ENCODE measurements around the gene RERE. TPM values are rescaled to one million over a fixed set of nuclear protein-coding genes. Genes with fewer than 3 reads are reported as not detected.

The RERE gene
- total RNA-seq, 1 donor from 2014 or later = 88.5 TPM

DNA sequence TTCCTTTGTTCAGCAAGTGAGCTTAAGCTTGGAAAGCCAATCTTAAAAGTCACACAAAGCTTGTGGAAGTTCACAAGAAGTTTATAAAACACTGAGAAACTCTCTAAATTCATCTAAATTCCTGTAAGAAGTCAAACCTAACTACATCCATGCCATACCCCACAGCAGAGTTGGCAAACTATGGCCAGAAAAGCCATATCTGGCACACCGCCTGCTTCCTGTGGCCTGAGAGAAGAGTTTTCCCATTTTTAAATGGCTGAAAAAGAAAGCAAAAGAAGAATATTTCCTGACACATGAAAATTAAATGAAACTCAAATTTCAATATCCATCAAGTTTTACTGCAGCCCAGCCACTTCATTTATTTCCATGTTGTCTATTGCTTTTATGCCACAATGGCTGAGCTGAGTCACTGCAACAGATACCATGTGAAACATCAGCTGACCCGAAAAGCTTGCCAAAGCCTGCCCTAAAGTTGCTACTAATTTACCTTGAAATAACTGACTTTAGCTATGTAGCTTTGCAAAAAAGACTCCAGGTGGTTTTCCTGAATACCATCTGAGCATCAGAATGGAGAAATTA lies 262.4 kb downstream of the RERE start:
- ATAC-seq (no peak), DNase-seq (no peak)
- Histone ChIP-seq H3K36me3 (no peaks in the 10 kb centered on the region), H3K9me3 (no peaks in the 10 kb centered on the region), H3K4me3 (no peak overlapping the region), H3K4me1 (peaks cover 6% of the 10 kb centered on the region), H3K27ac (no peak overlapping the region), H3K27me3 (ENCODE audit: low read depth) (no peaks in the 10 kb centered on the region)
- TF ChIP-seq, protein P1, sequence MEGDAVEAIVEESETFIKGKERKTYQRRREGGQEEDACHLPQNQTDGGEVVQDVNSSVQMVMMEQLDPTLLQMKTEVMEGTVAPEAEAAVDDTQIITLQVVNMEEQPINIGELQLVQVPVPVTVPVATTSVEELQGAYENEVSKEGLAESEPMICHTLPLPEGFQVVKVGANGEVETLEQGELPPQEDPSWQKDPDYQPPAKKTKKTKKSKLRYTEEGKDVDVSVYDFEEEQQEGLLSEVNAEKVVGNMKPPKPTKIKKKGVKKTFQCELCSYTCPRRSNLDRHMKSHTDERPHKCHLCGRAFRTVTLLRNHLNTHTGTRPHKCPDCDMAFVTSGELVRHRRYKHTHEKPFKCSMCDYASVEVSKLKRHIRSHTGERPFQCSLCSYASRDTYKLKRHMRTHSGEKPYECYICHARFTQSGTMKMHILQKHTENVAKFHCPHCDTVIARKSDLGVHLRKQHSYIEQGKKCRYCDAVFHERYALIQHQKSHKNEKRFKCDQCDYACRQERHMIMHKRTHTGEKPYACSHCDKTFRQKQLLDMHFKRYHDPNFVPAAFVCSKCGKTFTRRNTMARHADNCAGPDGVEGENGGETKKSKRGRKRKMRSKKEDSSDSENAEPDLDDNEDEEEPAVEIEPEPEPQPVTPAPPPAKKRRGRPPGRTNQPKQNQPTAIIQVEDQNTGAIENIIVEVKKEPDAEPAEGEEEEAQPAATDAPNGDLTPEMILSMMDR (IDR thresholded peaks at IDR 0.05) = no peak
- intact Hi-C loops (cut with DNase I) = loop anchor here (10.0 kb wide), 1 partner anchor 170 kb away; no protein-coding TSS in a partner anchor

DNA sequence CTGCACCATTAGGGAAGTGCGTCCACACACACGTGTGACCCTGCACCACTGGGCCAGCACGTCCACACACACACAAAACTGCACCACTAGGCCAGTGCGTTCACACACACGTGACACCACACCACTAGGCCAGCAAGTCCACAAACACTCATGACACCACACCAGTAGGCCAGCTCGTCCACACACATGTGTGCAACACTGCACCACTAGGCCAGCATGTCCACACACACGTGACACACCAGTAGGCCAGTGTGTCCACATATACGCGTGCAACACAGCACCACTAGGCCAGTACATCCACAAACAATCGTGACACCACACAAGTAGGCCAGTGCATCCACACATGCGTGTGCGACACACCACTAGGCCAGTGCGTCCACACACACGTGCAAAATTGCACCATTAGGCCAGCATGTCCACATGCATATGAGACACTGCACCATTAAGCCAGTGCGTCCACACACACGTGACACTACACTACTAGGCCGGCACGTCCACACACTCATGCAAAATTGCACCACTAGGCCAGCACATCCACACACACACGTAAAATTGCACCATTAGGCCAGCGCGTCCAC lies 264.5 kb downstream of the RERE start:
- Histone ChIP-seq H3K9me3 (no peaks in the 10 kb centered on the region), H3K4me1 (peaks cover 6% of the 10 kb centered on the region), H3K27me3 (ENCODE audit: low read depth) (no peaks in the 10 kb centered on the region), H3K36me3 (no peaks in the 10 kb centered on the region), H3K27ac (no peak overlapping the region), H3K4me3 (no peak overlapping the region)
- DNase-seq = no peak
- ATAC-seq = peak in 1 of 2 donors; percentile 32
- TF ChIP-seq, protein P1 (IDR thresholded peaks at IDR 0.05) = no peak
- intact Hi-C loops (cut with DNase I) = loop anchor here (10.0 kb wide), 1 partner anchor 172 kb away; no protein-coding TSS in a partner anchor

DNA sequence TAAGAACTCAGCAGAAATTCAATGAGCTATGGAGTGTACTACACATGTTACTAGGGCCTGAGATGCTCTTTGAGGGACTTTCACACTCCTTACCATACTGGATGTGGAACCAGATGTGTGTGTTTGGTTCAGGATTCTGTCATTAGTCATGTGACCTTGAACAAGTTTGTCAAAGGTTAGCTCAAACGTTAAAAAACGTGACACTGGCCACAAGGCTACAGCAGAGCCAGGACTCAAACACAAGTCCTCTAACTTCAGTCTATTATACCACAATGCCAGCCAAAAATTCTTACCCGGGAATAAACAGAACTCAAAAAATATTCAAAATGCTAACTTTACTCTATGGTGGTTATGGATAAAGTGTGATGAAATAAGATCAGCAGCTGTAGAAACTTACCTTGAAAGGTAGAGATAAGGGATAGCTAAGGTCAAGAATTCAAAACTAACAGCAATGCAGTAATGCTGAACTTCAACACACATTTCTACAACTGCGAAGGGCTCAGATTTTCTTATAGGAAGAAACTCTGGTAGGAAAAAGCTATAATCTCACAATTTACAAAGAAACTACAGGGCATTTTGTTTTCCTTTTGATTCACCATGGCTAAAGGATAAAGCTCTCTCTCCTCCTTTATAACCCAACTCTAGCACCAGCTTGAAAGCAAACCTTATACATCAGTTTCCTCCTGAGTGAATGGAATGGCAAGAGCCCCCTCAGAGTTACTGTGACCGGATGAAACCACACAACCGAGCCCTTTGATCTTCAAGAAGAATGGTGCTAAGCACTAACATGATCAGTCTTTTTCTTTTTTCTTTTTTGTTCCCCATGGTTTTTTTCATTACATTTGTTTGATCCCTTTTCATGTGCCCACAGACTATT lies 265.6 kb downstream of the RERE start:
- ATAC-seq = no peak
- H3K9me3 ChIP-seq = no peaks in the 10 kb centered on the region
- DNase-seq = no peak
- TF ChIP-seq, protein P1 (IDR thresholded peaks at IDR 0.05) = no peak
- H3K4me3 ChIP-seq = no peak overlapping the region
- no peaks in the 10 kb centered on the region for H3K27me3 ChIP-seq (ENCODE audit: low read depth)
- peaks cover 6% of the 10 kb centered on the region for H3K4me1 ChIP-seq
- intact Hi-C loops (cut with DNase I) = loop anchor here (10.0 kb wide), 1 partner anchor 173 kb away; no protein-coding TSS in a partner anchor
- no peak overlapping the region for H3K27ac ChIP-seq
- H3K36me3 ChIP-seq = no peaks in the 10 kb centered on the region

- ATAC-seq = no peak
- Histone ChIP-seq H3K27me3 (ENCODE audit: low read depth) (no peaks in the 10 kb centered on the region), H3K4me1 (peaks cover 6% of the 10 kb centered on the region), H3K9me3 (no peaks in the 10 kb centered on the region), H3K27ac (no peak overlapping the region), H3K36me3 (no peaks in the 10 kb centered on the region), H3K4me3 (no peak overlapping the region)
- intact Hi-C loops (cut with DNase I) = loop anchor here (10.0 kb wide), 1 partner anchor 174 kb away; no protein-coding TSS in a partner anchor
- TF ChIP-seq, protein P1 (IDR thresholded peaks at IDR 0.05) = no peak
- no peak for DNase-seq
Observed at GRCh38 chr1:8551057-8551456, 266.4 kb downstream of the RERE start.

GRCh38 chr1:8547791-8548190 lies 269.6 kb downstream of the RERE start:
- DNase-seq = no peak
- ATAC-seq = no peak
- Histone ChIP-seq H3K4me3 (no peak overlapping the region), H3K36me3 (no peaks in the 10 kb centered on the region), H3K27me3 (ENCODE audit: low read depth) (no peaks in the 10 kb centered on the region), H3K4me1 (no peaks in the 10 kb centered on the region), H3K27ac (no peak overlapping the region), H3K9me3 (no peaks in the 10 kb centered on the region)
- intact Hi-C loops (cut with DNase I) = no loop called here
- TF ChIP-seq, protein P1 (IDR thresholded peaks at IDR 0.05) = no peak

All from lower lobe of right lung (tissue), 2 donors.